Measurements from ENCODE around the gene AGBL4.

GRCh38 chr1:48570568-48570967 lies 1453.2 kb downstream of the AGBL4 start:
- TF ChIP-seq, protein P1, sequence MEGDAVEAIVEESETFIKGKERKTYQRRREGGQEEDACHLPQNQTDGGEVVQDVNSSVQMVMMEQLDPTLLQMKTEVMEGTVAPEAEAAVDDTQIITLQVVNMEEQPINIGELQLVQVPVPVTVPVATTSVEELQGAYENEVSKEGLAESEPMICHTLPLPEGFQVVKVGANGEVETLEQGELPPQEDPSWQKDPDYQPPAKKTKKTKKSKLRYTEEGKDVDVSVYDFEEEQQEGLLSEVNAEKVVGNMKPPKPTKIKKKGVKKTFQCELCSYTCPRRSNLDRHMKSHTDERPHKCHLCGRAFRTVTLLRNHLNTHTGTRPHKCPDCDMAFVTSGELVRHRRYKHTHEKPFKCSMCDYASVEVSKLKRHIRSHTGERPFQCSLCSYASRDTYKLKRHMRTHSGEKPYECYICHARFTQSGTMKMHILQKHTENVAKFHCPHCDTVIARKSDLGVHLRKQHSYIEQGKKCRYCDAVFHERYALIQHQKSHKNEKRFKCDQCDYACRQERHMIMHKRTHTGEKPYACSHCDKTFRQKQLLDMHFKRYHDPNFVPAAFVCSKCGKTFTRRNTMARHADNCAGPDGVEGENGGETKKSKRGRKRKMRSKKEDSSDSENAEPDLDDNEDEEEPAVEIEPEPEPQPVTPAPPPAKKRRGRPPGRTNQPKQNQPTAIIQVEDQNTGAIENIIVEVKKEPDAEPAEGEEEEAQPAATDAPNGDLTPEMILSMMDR (optimal IDR thresholded peaks at IDR 0.05 in 1 of 3, IDR thresholded peaks at IDR 0.05 in 1 of 3, conservative IDR thresholded peaks at IDR 0.05 in 1 of 3; ENCODE audit: extremely low read depth in 1 of 3, insufficient read depth in 2 of 3, low read length in 3 of 3): no peak
- TF ChIP-seq EZH2 (IDR thresholded peaks at IDR 0.05; ENCODE audit: low read length): no peak

All from keratinocyte (primary cell).